Stimulated activated CD4-positive, alpha-beta T cell treated with anti-CD3 and anti-CD28 coated beads, Interleukin-1b, Interleukin-23, amount 100 ng/mL, for 1 hour (primary cell): ENCODE measurements around the gene CAMK1.

Experiments
- DNase-seq, 2 donors: peaks; one replicate each; pipeline ENCODE4 v3.0.0-alpha.2; 2020; ENCODE audit warnings: low read depth in 2 of 2

CAMK1 gene

GRCh38 chr3:9769426-9770275, at the start of gene CAMK1:
Gene CAMK1 (minus strand): TSS chr3:9769947. CDS start chr3:9767749, 2,198 bp downstream.
- DNase-seq, result peak in 1 of 2 donors; percentile 35

- no peak for DNase-seq
Measured at GRCh38 chr3:9818666-9819335, 49.1 kb upstream of the CAMK1 start.

GRCh38 chr3:9817436-9817835, 47.7 kb upstream of the CAMK1 start:
- no peak for DNase-seq

- DNase-seq, result no peak
Measured at GRCh38 chr3:9815986-9816385, 46.2 kb upstream of the CAMK1 start.

- DNase-seq, result no peak
Measured at GRCh38 chr3:9812870-9813483, 43.2 kb upstream of the CAMK1 start.

GRCh38 chr3:9810846-9811245, 41.1 kb upstream of the CAMK1 start:
- no peak for DNase-seq

GRCh38 chr3:9810433-9810770, 40.7 kb upstream of the CAMK1 start:
- DNase-seq, result no peak

GRCh38 chr3:9809615-9810432, 40.1 kb upstream of the CAMK1 start, which contains the start of gene TTLL3:
Gene TTLL3 (plus strand): TSS chr3:9810262. CDS start chr3:9810662, 400 bp downstream.
- no peak for DNase-seq

GRCh38 chr3:9809239-9809614, 39.5 kb upstream of the CAMK1 start:
- no peak for DNase-seq

- DNase-seq, result no peak
Measured at GRCh38 chr3:9808345-9809037, 38.7 kb upstream of the CAMK1 start.

- no peak for DNase-seq
Measured at GRCh38 chr3:9807981-9808344, 38.2 kb upstream of the CAMK1 start.

GRCh38 chr3:9806688-9807589, 37.2 kb upstream of the CAMK1 start:
- DNase-seq, result no peak

GRCh38 chr3:9806137-9806536, 36.4 kb upstream of the CAMK1 start:
- no peak for DNase-seq

- no peak for DNase-seq
Measured at GRCh38 chr3:9804996-9805395, 35.2 kb upstream of the CAMK1 start.

GRCh38 chr3:9803494-9803893, 33.7 kb upstream of the CAMK1 start:
- DNase-seq, result no peak

GRCh38 chr3:9800529-9800928, 30.8 kb upstream of the CAMK1 start:
- DNase-seq, result no peak

- DNase-seq, result no peak
Measured at GRCh38 chr3:9797196-9797945, 27.6 kb upstream of the CAMK1 start.

GRCh38 chr3:9795207-9795606, 25.5 kb upstream of the CAMK1 start:
- no peak for DNase-seq

GRCh38 chr3:9794400-9794799, 24.7 kb upstream of the CAMK1 start:
- DNase-seq, result no peak
